GM12878 (cell line): Measurements from ENCODE around the gene USP34. TPM values are rescaled to one million over a fixed set of nuclear protein-coding genes. Genes with fewer than 3 reads are reported as not detected.

Experiments used
- ATAC-seq: fragments of 200-7000 bp; cut with Tn5 transposase; 3 replicates; pipeline ENCODE4 v1.9.1; 2020; ENCODE audit warnings: mild to moderate bottlenecking, moderate library complexity
- BruUV-seq: library from RNA; stranded (reverse); fragments of 400-500 nt; replicated peaks from 2 replicates; lab custom pipeline; 2021; lab: Mats Ljungman, UMichigan
- CTCF ChIA-PET: fragments of 300-600 bp; sonication (Branson Sonifier 250); formaldehyde crosslinking; extraction: SDS; loops from one replicate; lab custom pipeline; 2021; ENCODE audit warnings: inconsistent platforms; lab: Yijun Ruan, JAX
- POLR2A ChIA-PET: fragments of 350-600 bp; formaldehyde crosslinking; extraction: SDS; loops from one replicate; lab custom pipeline; 2021; ENCODE audit warnings: inconsistent platforms; lab: Charles Lee
- RAD21 ChIA-PET: fragments of 300-600 bp; sonication (Branson Sonifier 250); formaldehyde crosslinking; loops from one replicate; lab custom pipeline; 2023; ENCODE audit warnings: antibody characterized with exemption; ENCODE audit not compliant: unreplicated experiment; lab: Charles Lee
- SMC1A ChIA-PET: fragments of 300-600 bp; sonication (Branson Sonifier 250); formaldehyde crosslinking; loops from one replicate; lab custom pipeline; 2023; ENCODE audit not compliant: unreplicated experiment, uncharacterized antibody; lab: Charles Lee
- DNase-seq: peaks from one replicate; pipeline ENCODE4 v3.0.0-alpha.2; 2011; ENCODE audit warnings: low read depth, low spot score
- FAIRE-seq: peaks from 3 replicates; lab custom pipeline; 2011; peaks lifted over from hg19 to GRCh38; lab: Jason Lieb, UNC
- H2AFZ ChIP-seq: 2 replicates; pipeline ENCODE4 v1.6.0; 2011; ENCODE audit warnings: low read depth, low read length, control low read depth; ENCODE audit not compliant: control insufficient read depth
- H3K27ac ChIP-seq: 2 replicates; pipeline ENCODE4 v1.5.1; 2011; ENCODE audit warnings: control low read depth; ENCODE audit not compliant: control insufficient read depth, insufficient read depth
- H3K27me3 ChIP-seq, 2 experiments: replicated peaks in 1 of 2; 2 replicates each; pipeline versions ENCODE4 v1.6.0 to v1.6.1; 2011; ENCODE audit warnings: low read length in 1 of 2; ENCODE audit not compliant: control insufficient read depth in 2 of 2, insufficient read depth in 2 of 2
- H3K36me3 ChIP-seq, 2 experiments: 2 replicates each; pipeline ENCODE4 v1.5.1; 2011; ENCODE audit warnings: low read length in 1 of 2; ENCODE audit not compliant: control insufficient read depth in 2 of 2, insufficient read depth in 2 of 2
- H3K4me1 ChIP-seq: 2 replicates; pipeline ENCODE4 v1.6.1; 2011; ENCODE audit warnings: mild to moderate bottlenecking, low read length, moderate library complexity, mixed read lengths; ENCODE audit not compliant: control insufficient read depth, insufficient read depth
- H3K4me2 ChIP-seq: 2 replicates; pipeline ENCODE4 v1.6.0; 2011; ENCODE audit warnings: control low read depth; ENCODE audit not compliant: control insufficient read depth, insufficient read depth
- H3K4me3 ChIP-seq: fragments of 200-600 bp; sonication (generic); 2 replicates; pipeline ENCODE4 v1.5.1; 2016
- H3K79me2 ChIP-seq: 2 replicates; pipeline ENCODE4 v1.6.0; 2011; ENCODE audit warnings: low read length; ENCODE audit not compliant: control insufficient read depth, insufficient read depth
- H3K9ac ChIP-seq: 2 replicates; pipeline ENCODE4 v1.8.0; 2011; ENCODE audit warnings: low read length, control low read depth, mixed read lengths; ENCODE audit not compliant: control insufficient read depth, insufficient read depth
- H3K9me3 ChIP-seq: replicated peaks from 3 replicates; pipeline ENCODE4 v1.5.1; 2011; ENCODE audit warnings: mild to moderate bottlenecking, low read length; ENCODE audit not compliant: control insufficient read depth, insufficient read depth
- H4K20me1 ChIP-seq: 2 replicates; pipeline ENCODE4 v1.6.0; 2011; ENCODE audit not compliant: control insufficient read depth, insufficient read depth
- BRCA1 ChIP-seq: IDR thresholded peaks from 2 replicates; pipeline ENCODE4 v1.6.1; 2011; ENCODE audit warnings: low read depth, low read length, improper control_type of control experiment
- CHD2 ChIP-seq: IDR thresholded peaks from 2 replicates; pipeline ENCODE4 v1.6.1; 2011; ENCODE audit warnings: low read depth, low read length, improper control_type of control experiment, borderline replicate concordance
- IKZF1 ChIP-seq: fragments of 450-650 bp; conservative IDR thresholded peaks from 2 replicates; pipeline ENCODE4 v1.6.1; 2017; ENCODE audit warnings: antibody characterized with exemption, mild to moderate bottlenecking
- NR2F1 ChIP-seq: fragments of 450-650 bp; conservative IDR thresholded peaks from 2 replicates; pipeline ENCODE4 v1.6.1; 2017; ENCODE audit warnings: mild to moderate bottlenecking
- RELB ChIP-seq: fragments of 450-650 bp; IDR thresholded peaks from 2 replicates; pipeline ENCODE4 v1.6.1; 2017; ENCODE audit warnings: low read depth, mild to moderate bottlenecking, moderate library complexity
- SIX5 ChIP-seq: IDR thresholded peaks from 2 replicates; pipeline ENCODE4 v1.6.1; 2011; ENCODE audit warnings: mild to moderate bottlenecking, low read depth, low read length, moderate library complexity; ENCODE audit not compliant: severe bottlenecking
- WGBS: methylation state at CpG from one replicate; pipeline ENCODE4 v1.1.6; 2016; ENCODE audit warnings: low lambda C conversion rate; ENCODE audit not compliant: insufficient replicate concordance, insufficient coverage; ENCODE audit errors: missing lambda C conversion rate; 5-methylcytosine and 5-hydroxymethylcytosine counted together
- in situ Hi-C: fragments of 300-500 bp; cut with MboI; formaldehyde crosslinking; loops from 9 replicates; pipeline ENCODE4 v1.14.3; 2018; ENCODE audit warnings: mixed read lengths
- intact Hi-C: fragments of 100-400 bp; cut with micrococcal nuclease; formaldehyde crosslinking; loops from one replicate; pipeline ENCODE4 v1.14.2; 2022; ENCODE audit not compliant: unreplicated experiment
- polyA plus RNA-seq, 11 experiments: library from polyadenylated mRNA; depleted of rRNA in 4 of 11; unstranded in 6 of 11; stranded (reverse) in 5 of 11; fragments of >200 nt; fragmentation: Nextera tagmentation in 4 of 11; fragmentation: Illumina TruSeq in 1 of 11; extraction: Ambion mirVana in 4 of 11; extraction: Trizol in 1 of 11; gene quantifications; 1 replicate in 1 of 11; 2 replicates in 10 of 11; pipeline versions ENCODE4 v1.2.1 to v1.2.3, GENCODE V29; 2011 to 2016; ENCODE audit warnings: inconsistent platforms in 2 of 11, missing spikeins in 2 of 11, low read depth in 1 of 11
- total RNA-seq, 4 experiments: library from RNA; depleted of rRNA in 3 of 4; stranded (reverse); fragments of >200 nt in 3 of 4; fragmentation: Illumina TruSeq in 1 of 4; extraction: Trizol in 1 of 4; gene quantifications; 2 replicates each; pipeline versions ENCODE4 v1.2.1 to v1.2.3, GENCODE V29; 2013 to 2021

USP34 gene
- total and polyA plus RNA-seq, 10 of the 15 experiments (the other 5 are each of a cell fraction or from before 2014, with no cell fraction given), result 26.2 to 106 (median 62.1) TPM

GRCh38 chr2:61461404-61461803 lies 9.5 kb downstream of the USP34 start:
- ATAC-seq (no peak), DNase-seq (no peak), FAIRE-seq (no peak)
- peaks cover 0 to 9% of the 10 kb centered on the region in 2 experiments; a peak in 2 of 4 replicates for H3K36me3 ChIP-seq
- intact Hi-C loops, result no loop called here
- ChIA-PET SMC1A (interaction anchor here (0.7 to 7.1 kb wide), 3 partner anchors 19 to 107 kb away, joined by 3 to 32 read pairs (median 7); no protein-coding TSS in a partner anchor), RAD21 (no interaction called here), CTCF (interaction anchor here (3.4 kb wide), 1 partner anchor 35 kb away, joined by 16 read pairs; no protein-coding TSS in a partner anchor), POLR2A (interaction anchor here (0.9 kb wide), 1 partner anchor 26 kb away, joined by 3 read pairs; no protein-coding TSS in a partner anchor)
- no peaks in the 10 kb centered on the region for H4K20me1 ChIP-seq
- H2AFZ ChIP-seq, result no peak overlapping the region
- 100% methylated on average over 2 of the region's 2 CpGs for WGBS
- peaks cover 8% of the 10 kb centered on the region for H3K4me1 ChIP-seq
- H3K9me3 ChIP-seq, result no peaks in the 10 kb centered on the region
- TF ChIP-seq RELB, result no peak
- no peak for TF ChIP-seq BRCA1
- TF ChIP-seq IKZF1, result no peak
- no peak for TF ChIP-seq NR2F1
- no peak for TF ChIP-seq SIX5
- no peak for TF ChIP-seq CHD2
- no peak overlapping the region for H3K4me3 ChIP-seq
- no peak overlapping the region for H3K4me2 ChIP-seq
- no TSS peak for BruUV-seq
- H3K27ac ChIP-seq, result no peak overlapping the region
- no peak overlapping the region for H3K9ac ChIP-seq
- no peaks in the 10 kb centered on the region for H3K27me3 ChIP-seq
- in situ Hi-C loops, result no loop called here
- H3K79me2 ChIP-seq, result peaks cover 96% of the 10 kb centered on the region
